AG08396 (cell line): ENCODE results near the gene PCNX2.
"Not testable (repeated sequence)": the region's sequence is repeated elsewhere in the genome, so short reads cannot be mapped to it uniquely, and the experiment has no call there.

Experiments used
- DNase-seq: peaks from one replicate; pipeline ENCODE4 v3.0.0; 2012; ENCODE audit warnings: low spot score, mixed read lengths

Gene PCNX2

DNA sequence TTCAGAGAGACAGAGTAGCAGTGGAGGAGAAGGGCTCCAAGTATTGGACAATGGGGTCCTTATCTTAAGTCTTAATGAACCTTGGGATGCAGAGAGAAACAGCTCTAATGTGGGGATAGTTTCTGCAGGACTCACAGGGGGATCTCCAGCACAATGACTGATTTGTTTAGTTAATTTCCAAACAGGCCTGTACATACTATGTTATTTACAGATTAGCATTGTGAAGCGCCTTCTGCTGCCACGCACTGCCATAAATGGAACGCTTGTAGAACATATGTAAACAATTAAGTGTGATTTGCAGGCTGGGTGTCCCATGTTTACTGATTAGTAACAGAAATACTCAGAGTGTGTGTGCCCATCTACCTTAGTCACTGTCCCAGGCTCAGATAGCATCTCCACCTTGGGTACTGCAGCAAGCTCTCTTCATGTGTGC, 289.0 kb downstream of the PCNX2 start:
- no peak for DNase-seq

DNA sequence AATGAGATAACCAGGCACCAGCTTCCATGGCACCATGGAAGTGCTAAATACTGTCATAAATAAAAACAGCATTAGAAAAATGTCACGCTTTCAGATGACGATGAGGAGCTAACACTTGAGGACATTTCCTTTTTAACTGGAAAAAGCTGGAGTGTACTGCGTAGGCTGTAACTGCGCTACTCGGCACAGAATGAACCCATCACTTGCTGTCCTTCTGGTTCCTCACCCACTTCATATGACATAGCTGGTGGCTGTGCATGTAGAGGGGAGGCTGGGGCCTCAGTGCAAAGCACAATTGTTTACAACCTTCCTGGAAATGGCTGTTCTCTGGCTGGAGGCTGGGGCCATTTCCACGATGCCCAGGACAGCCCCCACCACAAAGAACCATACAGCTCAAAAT, 289.4 kb downstream of the PCNX2 start:
- no peak for DNase-seq

DNA sequence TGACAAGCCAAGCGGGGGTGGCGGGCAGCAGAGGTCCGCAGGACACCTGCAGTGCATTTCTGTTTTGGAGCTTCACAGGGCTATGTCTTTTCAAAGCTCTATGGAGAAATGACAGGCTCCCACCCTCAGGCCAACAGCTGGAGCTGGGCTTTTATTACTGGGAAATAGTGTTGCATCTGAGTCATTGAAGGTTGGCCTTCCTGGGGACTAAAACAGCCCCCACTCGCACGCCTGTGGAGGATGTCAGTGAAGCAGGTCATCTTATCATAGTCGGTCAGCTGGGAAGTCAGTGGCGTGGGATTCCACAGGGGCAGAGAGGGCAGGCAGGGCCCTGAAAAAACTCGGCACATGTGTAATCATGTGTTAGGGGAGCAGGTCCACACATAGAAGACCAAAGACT, 289.8 kb downstream of the PCNX2 start:
- no peak for DNase-seq

DNA sequence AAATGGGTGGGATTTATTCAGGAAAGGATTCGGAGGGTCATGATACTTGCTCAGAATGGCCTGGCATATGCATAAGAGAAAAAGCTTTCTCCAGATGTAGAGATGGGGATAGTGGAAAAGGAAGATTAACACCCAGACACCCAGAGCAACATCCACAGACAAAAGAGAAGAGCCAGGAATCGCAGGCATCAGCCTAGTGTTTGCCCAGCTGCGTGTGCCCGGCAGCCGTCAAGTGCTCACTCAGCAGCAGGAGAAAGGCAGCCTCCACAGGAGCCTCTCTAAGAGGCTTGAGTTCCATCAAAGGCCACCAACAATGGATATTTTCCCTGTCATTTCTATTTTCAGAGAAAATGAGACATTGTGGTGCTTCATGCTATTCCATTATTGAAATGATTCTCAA, 290.4 kb downstream of the PCNX2 start:
- no peak for DNase-seq

DNA sequence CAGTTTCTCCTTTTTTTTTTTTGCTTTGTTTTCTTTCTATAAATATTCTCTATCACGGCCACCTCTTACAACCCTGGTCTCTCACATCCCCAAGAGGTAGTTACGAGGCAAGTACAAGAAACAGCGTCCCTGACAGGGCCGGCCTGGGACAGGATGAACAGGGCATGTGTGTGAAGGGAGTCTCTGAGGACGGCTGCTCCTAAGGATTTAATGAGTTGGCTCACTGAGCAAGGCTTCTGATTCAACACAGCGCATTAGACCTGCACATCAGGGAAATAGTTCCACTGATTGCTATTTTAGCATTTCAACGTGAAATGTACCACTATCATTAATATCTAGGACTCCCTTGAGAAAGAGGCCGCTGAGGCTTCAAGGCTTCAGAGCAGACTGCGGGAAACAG, 291.1 kb downstream of the PCNX2 start:
- DNase-seq: no peak

DNA sequence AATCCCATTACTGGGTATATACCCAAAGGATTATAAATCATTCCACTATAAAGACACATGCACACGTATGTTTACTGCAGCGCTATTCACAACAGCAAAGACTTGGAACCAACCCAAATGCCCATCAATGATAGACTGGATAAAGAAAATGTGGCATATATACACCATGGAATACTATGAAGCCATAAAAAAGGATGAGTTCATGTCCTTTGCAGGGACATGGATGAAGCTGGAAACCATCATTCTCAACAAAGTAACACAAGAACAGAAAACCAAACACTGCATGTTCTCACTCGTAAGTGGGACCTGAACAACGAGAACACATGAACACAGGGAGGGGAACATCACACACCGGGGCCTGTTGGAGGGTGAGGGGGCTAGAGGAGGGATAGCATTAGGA, 291.9 kb downstream of the PCNX2 start:
- DNase-seq: not testable (repeated sequence)

DNA sequence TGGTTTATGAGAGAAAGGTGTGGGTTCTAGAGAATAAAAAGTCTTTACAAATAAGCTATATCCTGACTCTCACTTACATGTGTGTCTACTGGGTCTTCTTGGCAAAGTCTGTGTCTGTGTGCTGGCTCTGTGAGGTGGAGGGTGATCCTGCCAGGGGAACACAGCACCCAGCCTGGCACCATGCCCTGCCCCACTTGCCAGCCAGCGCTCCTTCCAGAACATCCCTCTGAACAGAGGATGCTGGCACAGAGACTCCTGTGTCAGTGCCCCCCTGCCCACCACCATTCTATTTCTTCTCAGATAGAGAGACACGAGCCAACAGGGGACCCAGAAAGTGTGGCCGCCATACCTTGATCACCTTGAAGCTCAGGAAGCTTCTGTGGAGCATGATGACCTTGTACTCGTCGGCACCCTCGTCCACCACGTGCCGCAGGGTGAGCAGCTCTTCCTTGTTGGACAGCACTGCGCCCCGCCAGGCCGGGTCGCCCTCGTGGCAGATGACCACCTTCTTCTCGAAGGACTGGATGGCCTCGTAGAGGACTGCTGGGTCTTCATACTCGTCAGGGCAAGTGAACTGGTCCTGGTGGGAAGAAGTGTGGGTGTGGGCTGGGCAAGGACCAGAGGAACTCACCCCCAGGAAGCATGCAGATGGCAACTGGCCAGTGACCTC, 295.4 kb downstream of the PCNX2 start:
- DNase-seq: no peak

DNA sequence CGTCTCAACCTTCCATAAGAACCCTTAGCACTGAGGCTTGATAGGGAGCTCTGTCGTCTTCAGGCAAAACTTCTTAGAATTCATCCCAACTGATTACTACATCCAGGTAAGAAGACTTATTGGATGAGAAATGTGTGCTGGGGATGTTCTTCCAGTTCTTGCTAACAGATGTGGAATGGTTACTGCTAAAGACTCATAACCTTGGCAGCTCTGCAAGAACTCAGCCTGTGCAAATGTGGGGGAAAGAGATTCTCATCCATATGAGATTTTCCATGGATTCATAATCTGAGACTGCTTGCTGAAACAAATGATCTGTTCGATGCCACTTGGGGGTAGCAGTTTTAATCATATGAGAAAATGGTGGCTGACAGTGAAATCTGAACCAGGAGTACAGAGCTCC, 296.9 kb downstream of the PCNX2 start:
- DNase-seq: no peak

DNA sequence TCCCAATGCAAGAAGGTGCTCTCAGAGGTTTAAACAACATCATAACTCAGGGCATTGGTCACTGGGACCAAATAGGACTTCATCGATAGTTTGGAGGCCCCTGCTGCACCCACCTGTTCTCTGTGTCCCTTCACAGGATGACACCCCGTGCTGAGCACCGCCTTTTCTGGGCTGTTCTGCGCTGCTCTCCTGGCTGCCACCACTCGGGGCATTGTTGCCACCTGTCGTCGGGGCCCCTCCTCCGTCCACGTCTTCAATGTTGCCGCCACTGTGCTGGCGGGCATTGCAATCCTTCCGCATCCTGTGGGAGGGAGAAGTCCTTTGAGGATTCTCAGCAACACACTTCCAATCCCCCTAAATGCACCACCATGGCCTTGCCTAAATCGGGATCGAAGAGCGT, 297.4 kb downstream of the PCNX2 start:
- DNase-seq: no peak

DNA sequence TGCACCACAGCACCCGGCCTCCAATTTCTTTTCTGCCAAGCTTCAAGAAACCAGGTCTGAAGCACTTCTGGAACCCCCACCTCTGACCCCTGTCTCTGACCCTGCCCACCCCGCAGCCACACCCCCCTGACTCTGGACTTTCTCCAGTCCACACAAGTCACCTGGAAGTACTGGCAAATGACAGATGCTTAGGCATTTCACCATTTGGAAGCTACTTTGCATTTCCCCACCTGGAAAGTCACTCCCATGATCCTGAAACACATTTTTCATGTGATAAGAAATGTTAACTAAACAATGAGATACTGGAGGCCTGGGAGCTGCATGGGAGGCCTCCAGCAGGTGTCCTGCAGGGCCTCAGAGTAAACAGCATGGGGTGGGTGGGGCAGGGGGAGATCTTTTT, 299.4 kb downstream of the PCNX2 start:
- DNase-seq: no peak

DNA sequence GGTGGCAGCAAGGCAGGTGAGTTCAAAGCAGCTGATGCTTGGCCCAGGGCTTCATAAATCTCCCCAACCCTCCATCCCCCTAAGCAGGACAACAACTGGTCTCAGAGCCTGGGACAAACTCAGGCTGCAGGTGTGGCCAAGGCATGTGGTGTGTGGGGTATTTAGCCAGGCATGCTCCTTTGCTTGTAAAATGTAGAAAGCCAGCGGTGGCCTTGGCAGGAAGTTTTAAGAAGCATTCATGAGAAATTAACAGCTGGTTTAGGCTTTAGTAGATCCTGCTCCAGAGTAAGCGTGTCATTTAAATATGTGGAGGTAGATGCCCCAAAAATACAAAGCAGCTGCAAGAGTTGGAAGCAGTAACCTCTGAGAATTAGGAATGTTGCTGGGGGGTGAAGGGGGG, 300.3 kb downstream of the PCNX2 start:
- DNase-seq: no peak

DNA sequence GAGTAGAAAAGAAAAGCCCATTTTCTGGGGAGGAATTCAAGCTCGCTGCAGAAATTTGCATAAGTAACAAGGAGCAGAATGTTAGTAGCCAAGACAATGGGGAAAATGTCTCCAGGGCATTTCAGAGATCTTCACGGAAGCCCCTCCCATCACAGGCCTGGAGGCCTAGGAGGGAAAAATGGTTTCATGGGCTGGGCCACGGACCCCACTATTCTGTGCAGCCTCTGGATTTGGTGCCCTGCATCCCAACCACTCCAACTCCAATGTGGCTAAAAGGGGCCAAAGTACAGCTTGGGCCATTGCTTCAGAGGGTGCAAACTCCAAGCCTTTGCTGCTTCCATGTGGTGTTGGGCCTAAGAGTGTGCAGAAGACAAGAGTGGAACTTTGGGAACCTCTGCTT, 302.0 kb downstream of the PCNX2 start:
- DNase-seq: no peak

DNA sequence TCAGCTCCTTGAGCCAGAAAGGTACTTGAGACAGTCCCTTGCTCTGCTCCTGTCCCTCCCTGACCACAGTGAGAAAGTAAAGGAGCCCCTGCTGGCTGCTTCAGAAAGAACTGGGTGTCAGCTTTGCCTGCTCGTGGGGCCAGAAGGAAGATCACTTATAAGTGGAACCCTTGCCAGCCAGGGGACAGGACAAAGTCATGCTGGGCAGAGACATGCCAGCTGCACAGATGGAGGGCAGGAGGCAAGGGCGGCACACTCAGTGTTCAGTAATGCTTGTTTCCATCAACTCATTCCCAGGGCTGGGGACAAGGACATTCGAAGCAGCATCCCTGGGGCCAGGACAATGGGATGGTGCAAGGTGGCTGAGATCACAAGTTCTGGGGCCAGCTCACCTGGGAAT, 303.3 kb downstream of the PCNX2 start:
- DNase-seq: no peak

DNA sequence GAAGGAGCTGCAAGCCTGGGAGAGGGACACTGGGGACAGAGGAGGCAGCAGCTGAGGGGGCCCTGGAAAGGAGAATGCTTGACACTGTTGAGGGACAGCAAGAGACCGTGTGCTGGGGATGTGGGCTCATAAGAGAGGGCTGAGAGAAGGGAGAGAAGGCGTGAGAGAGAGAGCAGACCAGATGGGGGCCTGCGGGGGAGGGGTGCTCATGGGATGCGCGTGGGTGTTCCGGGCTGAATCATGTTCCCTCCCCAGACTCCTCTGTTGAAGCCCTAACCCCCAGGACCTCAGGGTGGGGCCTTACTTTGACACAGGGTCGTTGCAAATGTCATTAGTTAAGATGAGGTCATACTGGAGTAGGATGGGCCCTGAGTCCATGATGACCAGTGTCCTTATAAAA, 304.3 kb downstream of the PCNX2 start:
- no peak for DNase-seq

DNA sequence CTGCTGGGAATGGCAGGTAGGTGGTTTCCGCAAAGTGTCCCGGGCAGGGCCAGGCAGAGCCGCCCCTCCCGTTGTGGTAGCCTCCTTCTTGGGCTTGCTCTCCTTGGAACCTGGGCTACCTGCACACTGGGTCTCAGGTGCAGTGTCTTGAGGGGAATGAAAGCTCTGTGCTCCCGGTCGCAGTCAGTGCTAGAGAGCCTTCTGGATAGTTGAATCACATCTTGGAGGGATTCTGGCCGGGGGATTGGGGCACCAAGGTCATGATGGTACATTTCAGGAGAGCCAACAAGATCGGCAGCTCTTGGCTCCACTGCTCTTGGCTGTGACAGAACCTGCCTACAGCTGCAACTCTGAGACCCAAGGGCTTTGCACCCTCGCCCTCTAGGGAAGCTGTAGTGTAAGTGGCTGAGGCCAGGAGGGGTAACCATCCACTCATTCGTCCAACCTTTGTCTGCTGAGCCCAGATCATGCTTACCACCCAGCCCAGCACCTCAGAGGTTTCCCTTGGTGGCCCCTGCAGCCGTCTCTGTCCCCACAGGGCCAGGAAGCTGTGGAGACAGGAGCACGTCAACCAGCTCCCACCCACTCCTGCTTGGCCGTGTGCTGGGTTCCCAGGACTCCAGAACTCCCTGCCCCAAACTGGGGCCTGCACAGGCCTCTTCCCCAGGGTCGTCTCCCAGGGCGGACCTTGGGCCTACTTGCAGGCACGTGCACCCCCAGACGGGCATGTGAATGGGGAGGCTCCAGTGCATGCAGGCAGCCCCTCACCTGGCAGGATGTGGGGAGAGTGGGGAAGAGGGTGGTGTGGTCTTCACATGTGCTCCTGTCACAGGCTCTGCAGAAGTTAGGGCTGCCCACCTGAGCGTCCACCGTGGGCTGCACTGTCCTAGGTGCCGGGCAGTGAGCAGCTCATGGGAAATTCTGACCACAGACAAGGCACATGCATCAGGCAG, 305.1 kb downstream of the PCNX2 start:
- DNase-seq: no peak

DNA sequence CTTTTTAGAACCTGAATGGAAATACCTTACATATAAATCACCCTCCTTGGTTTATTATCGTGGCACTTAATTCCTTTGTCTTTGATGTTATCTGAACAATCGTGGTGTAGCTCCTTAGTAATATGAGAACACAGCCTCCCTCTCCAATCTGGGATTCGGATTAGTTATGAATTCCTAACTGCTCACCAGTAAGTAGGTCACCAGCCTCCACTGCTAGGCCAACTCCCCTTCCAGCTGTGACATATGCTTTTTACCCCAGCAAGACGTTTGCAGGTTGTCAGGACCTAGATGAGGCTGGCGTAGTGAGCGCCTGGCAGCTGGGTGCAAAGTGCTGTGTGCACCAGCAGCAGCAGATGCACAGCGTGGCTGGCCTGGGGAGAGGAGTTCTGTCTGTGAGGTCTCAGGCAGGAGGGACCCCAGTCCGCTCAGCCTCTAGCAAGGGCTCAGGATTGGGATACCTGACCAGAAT, 306.9 kb downstream of the PCNX2 start:
- DNase-seq: peak; percentile 63

DNA sequence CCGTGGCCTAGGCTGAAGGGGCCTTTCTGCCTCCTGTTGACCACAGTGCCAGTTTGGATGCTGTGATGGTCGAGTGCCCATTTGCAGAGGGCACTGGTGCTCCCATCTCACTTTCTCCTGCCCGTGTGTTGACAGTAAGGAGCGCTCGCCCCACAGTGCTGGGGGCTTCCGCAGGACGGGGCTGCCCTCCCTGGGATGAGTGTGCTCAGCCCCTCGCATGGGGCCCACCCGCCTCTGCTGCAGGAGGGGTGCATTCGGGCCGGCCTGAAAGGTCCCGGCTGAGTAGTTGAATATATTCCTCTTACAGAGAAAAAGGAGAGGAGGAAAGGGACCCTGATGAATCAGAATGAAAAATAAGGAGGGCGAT, 307.8 kb downstream of the PCNX2 start:
- DNase-seq: no peak

DNA sequence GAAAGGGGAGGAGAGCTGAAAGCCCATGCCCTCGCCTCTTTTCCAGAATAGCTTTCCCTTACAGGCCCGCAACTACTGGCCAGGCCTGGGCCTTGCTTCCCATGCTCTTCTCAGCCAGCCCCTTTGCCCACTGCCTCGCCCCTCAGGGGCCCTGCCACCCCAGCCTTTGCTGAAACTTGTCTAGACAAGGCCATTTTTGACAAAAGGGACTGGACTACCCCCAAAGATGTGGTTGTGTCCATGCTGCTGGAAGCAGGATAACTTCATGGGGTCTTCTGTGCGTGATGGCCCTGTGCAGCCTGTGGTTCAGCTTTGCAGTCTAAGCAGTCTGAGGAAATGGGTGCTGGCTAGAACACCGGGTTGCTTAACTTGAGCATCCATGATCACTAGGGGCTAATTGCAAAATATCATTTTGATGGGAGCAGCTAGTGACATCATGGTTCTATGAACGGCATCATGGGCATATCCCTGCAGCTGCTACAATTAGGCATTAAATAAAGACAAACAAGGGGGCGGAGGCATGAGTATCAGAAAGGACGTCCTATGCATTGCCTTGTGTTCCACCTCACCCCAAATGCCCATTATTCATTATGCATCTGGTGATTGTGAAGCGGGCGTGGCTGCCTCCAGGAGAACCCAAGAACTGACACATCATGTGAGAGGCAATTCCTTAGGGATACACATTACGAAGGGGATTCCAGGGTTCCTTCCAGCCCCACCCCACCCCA, 308.3 kb downstream of the PCNX2 start:
- no peak for DNase-seq

DNA sequence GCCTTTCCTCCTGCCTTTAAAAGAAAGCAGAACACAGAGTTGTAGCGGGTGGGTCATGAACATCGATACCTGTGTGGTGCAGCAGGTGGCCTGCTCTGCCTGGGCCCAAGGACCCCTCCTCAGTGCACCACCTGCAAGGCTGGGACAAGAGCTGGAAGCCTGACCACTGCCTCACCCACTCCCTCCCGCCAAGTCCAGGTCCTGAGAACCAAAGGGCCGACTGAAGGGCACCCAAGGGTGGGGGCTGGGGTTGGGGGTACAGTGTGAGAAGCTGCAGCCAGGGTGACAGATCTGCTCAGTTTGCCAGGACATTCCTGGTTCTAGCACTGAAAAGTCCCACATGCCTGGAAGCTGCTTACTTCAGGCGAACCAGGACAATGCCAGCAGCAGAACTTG, 309.0 kb downstream of the PCNX2 start:
- DNase-seq: no peak

DNA sequence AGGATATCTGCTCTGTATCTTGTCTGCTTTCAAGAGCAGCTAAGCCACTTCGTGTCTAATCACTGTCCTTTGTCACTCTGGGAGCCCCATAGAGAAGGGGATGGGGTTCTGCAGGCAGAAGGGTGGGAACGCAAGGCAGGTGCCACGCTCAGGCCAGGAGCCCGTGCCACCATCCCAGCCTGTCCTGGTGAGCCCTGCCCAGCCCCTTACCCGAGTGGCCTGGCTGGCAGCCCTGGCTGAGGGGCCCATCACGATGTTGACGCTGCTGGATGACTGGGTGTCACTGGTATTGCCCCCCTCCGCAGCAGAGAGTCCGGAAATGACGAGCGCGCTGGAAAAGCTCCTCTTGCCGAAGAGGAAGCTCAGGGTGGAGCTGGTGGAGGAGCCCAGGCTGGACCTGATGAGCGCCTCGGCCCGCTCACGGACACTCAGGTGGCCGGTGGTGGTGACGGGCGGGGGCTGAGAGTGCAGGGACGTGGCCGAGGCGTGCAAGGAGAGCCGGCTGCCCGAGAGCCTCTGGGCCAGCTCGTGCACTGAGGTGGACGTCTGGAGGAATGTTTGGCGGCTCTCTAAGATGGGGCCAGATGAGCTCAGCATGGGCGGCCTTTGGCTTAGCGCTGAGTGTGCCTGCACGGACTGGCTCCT, 309.5 kb downstream of the PCNX2 start:
- no peak for DNase-seq

DNA sequence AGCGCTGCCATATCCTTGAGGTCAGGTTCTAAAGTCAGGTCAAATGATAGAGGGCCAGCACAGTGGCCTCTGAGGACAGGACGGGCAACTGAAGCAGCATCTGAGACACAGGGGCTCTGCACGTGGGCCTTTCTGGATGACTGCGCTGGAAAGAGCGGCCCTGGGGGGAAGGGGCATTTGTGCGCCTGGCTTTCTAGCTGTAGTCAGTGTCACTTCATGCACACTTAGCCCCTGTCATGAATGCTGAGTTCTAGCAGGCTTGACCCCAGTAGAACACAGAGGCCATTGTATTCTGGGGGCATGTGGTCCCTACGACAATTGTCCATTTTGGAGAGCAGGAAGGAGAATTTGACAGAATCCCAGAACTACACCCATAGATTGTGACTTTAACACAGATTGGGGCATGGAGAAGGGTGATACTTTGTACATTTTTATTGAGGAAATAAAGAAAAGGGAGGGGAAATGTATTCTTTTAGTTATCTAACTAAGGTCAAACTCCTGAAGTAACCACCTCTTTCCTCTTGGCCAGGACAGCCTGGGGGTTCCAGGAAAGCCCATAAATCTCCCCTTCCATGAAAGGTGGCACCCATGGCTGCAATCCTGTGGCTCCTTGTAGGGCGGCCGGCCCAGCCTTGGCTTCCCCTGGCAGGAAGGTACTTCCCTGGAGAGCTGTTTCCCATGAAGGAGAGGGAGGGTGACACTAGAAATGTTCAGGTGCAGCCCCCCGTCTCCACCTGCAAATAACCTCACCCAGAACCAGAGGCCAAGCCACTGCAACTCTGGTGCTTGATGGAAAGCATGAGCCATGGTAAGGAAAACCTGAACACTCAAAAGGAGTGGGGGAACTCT, 310.7 kb downstream of the PCNX2 start:
- no peak for DNase-seq
